K562 (cell line): ENCODE data around the gene UVRAG. TPM values are rescaled to one million over a fixed set of nuclear protein-coding genes. Genes with fewer than 3 reads are reported as not detected.

ENCODE experiments used
- ADNP ChIP-seq: fragments of 200-800 bp; sonication (Bioruptor generic); IDR thresholded peaks from 2 replicates; pipeline ENCODE4 v1.6.1; 2016; ENCODE audit warnings: missing genetic modification characterization, missing compliant biosample characterization
- E4F1 ChIP-seq: fragments of 250-450 bp; sonication (Bioruptor Pico); IDR thresholded peaks from 2 replicates; pipeline ENCODE4 v1.5.0; 2021; ENCODE audit warnings: mild to moderate bottlenecking, borderline replicate concordance
- EZH2 ChIP-seq: IDR thresholded peaks from 2 replicates; pipeline ENCODE4 v1.6.1; 2012; ENCODE audit warnings: low read depth, mild to moderate bottlenecking, inconsistent platforms, low read length, borderline replicate concordance
- GTF2B ChIP-seq: IDR thresholded peaks from 2 replicates; pipeline ENCODE4 v1.6.1; 2011; ENCODE audit not compliant: insufficient read length; ENCODE audit errors: extremely low read depth
- JUNB ChIP-seq: fragments of 450-650 bp; formaldehyde crosslinking; conservative IDR thresholded peaks from 2 replicates; pipeline ENCODE4 v1.4.0; 2020; ENCODE audit warnings: mild to moderate bottlenecking
- PTTG1 ChIP-seq: fragments of 450-650 bp; IDR thresholded peaks from 2 replicates; pipeline ENCODE4 v1.6.1; 2016; ENCODE audit warnings: low read depth, mild to moderate bottlenecking, missing genetic modification characterization, missing compliant biosample characterization
- RHOXF2B ChIP-seq: fragments of 250-450 bp; sonication (Bioruptor Pico); conservative IDR thresholded peaks from 2 replicates; pipeline ENCODE4 v1.5.1; 2021
- RUNX1 ChIP-seq: sonication (generic); IDR thresholded peaks from 2 replicates; pipeline ENCODE4 v1.6.1; 2016; ENCODE audit warnings: antibody characterized with exemption, low read depth
- SMAD4 ChIP-seq: fragments of 250-450 bp; sonication (Bioruptor Pico); conservative IDR thresholded peaks from 2 replicates; pipeline ENCODE4 v1.8.0; 2021; ENCODE audit warnings: inconsistent platforms, mild to moderate bottlenecking, moderate library complexity
- SMARCC2 ChIP-seq: fragments of 450-650 bp; IDR thresholded peaks from 2 replicates; pipeline ENCODE4 v1.6.1; 2017; ENCODE audit warnings: antibody characterized with exemption, moderate library complexity, mild to moderate bottlenecking, low read depth
- TCFL5 ChIP-seq: fragments of 250-450 bp; sonication (Bioruptor Pico); conservative IDR thresholded peaks from 2 replicates; pipeline ENCODE4 v1.6.1; 2021; ENCODE audit warnings: mild to moderate bottlenecking, moderate library complexity, matching md5 sums
- polyA plus RNA-seq, 8 experiments: library from polyadenylated mRNA; depleted of rRNA in 4 of 8; stranded (reverse) in 5 of 8; unstranded in 3 of 8; fragments of >200 nt; fragmentation: Nextera tagmentation in 2 of 8; fragmentation: Illumina TruSeq in 1 of 8; extraction: Ambion mirVana in 2 of 8; extraction: Trizol in 1 of 8; gene quantifications; 2 replicates each; pipeline versions ENCODE4 v1.2.1 to v1.2.3, GENCODE V29; 2011 to 2014; ENCODE audit warnings: inconsistent platforms in 1 of 8, missing spikeins in 1 of 8
- total RNA-seq, 7 experiments: library from RNA; depleted of rRNA in 6 of 7; stranded (reverse); fragments of >200 nt in 6 of 7; fragmentation: Illumina TruSeq in 2 of 7; extraction: Trizol in 2 of 7; gene quantifications; 2 replicates each; pipeline versions ENCODE4 v1.2.1 to v1.2.3, GENCODE V29; 2011 to 2021; ENCODE audit warnings: low replicate concordance in 1 of 7
- TF ChIP-seq, protein P1 (sequence below): IDR thresholded peaks from 2 replicates; pipeline ENCODE4 v1.6.1; 2011; ENCODE audit warnings: borderline replicate concordance, low read depth, mild to moderate bottlenecking, moderate library complexity, low read length; ENCODE audit not compliant: insufficient read depth, poor library complexity, severe bottlenecking
- TF ChIP-seq, protein P2 (sequence below): fragments of 450-650 bp; IDR thresholded peaks from one replicate; pipeline ENCODE4 v1.6.1; 2018; ENCODE audit warnings: mild to moderate bottlenecking, moderate library complexity; ENCODE audit not compliant: partially characterized antibody

Gene UVRAG
- total and polyA plus RNA-seq, 9 of the 15 experiments (the other 6 are each of a cell fraction or from before 2014, with no cell fraction given): 3.1 to 17.8 (median 12.4) TPM

DNA sequence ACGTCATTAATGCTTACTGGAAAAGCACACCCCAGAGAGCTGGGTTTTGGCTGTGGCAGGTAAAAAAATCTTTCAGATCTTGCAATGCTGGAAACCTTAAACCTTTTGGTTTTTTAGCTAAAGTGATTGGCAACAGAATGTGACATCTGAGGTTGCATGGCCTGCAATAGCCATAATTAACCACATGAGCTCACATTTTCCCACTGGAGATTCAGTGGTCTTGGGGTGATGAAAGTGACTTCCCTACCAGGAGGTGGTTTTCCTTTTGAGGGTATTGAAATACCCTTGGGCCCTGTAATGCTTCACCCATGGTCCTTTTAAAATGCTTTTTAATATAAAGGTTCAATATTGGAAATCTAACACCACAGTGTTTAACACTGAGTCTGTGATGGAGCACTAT is 198.5 kb downstream of the UVRAG start (continued):
- TF ChIP-seq SMAD4 (no peak), GTF2B (no peak), SMARCC2 (no peak), ADNP (tag) (no peak), E4F1 (no peak), RHOXF2B (CRISPR knock-in tag) (no peak), JUNB (no peak), PTTG1 (tag) (no peak), EZH2 (no peak), TCFL5 (CRISPR knock-in tag) (no peak), RUNX1 (no peak)
- TF ChIP-seq, protein P1, sequence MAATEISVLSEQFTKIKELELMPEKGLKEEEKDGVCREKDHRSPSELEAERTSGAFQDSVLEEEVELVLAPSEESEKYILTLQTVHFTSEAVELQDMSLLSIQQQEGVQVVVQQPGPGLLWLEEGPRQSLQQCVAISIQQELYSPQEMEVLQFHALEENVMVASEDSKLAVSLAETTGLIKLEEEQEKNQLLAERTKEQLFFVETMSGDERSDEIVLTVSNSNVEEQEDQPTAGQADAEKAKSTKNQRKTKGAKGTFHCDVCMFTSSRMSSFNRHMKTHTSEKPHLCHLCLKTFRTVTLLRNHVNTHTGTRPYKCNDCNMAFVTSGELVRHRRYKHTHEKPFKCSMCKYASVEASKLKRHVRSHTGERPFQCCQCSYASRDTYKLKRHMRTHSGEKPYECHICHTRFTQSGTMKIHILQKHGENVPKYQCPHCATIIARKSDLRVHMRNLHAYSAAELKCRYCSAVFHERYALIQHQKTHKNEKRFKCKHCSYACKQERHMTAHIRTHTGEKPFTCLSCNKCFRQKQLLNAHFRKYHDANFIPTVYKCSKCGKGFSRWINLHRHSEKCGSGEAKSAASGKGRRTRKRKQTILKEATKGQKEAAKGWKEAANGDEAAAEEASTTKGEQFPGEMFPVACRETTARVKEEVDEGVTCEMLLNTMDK: no peak
- TF ChIP-seq, protein P2, sequence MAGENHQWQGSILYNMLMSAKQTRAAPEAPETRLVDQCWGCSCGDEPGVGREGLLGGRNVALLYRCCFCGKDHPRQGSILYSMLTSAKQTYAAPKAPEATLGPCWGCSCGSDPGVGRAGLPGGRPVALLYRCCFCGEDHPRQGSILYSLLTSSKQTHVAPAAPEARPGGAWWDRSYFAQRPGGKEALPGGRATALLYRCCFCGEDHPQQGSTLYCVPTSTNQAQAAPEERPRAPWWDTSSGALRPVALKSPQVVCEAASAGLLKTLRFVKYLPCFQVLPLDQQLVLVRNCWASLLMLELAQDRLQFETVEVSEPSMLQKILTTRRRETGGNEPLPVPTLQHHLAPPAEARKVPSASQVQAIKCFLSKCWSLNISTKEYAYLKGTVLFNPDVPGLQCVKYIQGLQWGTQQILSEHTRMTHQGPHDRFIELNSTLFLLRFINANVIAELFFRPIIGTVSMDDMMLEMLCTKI: no peak
